OCI-M1 (cell line): ENCODE measurements around the gene SNRNP48.

Experiments used
- DNase-seq: peaks from one replicate; lab custom pipeline; 2025; lab: John Stamatoyannopoulos, UW

The SNRNP48 gene, protein sequence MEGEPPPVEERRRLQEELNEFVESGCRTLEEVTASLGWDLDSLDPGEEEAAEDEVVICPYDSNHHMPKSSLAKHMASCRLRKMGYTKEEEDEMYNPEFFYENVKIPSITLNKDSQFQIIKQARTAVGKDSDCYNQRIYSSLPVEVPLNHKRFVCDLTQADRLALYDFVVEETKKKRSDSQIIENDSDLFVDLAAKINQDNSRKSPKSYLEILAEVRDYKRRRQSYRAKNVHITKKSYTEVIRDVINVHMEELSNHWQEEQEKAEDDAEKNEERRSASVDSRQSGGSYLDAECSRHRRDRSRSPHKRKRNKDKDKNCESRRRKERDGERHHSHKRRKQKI

DNA sequence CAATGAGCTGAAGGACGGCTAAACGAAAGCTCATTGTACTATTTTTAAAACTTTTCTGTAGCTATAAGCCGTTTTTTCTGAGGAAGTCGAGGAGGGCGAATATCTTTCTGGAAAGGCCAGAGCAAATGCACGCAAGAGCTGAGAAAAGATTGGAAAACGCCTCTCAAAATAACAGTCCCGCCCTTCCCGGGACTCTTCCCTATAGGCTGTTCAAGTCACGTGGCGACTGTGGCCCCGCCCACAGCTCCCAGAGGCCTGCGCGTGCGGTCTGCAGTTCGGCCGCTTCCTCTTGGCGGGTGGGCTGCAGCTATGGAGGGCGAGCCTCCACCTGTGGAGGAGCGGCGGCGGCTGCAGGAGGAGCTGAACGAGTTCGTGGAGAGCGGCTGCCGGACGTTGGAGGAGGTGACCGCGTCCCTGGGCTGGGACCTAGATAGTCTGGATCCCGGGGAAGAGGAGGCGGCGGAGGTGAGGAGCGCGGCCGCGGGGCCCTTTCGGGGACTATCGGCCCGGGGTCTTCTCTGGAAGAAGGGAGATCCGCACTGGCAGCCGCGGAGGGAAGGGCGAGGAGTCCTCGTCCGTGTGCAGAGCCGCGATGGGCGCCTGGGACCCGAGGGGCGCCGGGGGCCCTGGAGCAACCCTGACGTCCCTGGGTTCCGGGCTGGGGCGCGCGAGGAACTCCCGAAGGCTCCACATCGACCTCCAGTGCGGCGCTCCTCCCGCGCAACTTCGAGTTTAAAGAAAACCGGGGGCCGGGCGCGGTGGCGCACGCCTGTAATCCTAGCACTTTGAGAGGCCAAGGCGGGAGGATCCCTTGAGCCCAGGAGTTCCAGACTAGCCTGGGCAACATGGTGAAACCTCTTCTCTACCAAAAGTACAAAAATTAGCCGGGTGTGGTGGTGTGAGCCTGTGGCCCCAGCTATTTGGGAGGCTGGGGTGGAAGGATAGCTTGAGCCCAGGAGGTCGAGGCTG is at the start of gene SNRNP48:
TSS of gene SNRNP48 (plus strand) at position 250 of the 969 bp plus-strand sequence. CDS start at position 310, 60 bp downstream.
- peak; percentile 99 for DNase-seq

DNA sequence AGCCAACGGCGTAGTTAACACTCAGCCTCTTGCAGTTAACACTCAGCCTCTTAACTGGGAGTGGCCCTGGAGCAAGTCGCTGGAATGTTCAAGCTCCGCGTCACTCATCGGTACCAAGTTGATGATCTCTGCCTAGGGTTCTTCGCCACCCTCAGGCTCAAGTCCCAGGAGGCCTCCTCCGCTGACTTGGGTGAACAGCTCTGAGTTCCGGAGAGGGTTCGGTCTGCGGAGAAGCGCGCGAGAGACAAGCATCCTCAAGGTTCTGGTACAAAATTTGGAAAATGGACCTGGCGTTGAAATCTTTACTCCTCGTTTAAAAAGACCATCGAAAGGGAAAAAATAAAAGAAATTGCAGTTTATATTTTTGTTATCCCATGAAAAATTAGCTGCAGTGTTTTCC is 49.4 kb upstream of the SNRNP48 start:
- no peak for DNase-seq

DNA sequence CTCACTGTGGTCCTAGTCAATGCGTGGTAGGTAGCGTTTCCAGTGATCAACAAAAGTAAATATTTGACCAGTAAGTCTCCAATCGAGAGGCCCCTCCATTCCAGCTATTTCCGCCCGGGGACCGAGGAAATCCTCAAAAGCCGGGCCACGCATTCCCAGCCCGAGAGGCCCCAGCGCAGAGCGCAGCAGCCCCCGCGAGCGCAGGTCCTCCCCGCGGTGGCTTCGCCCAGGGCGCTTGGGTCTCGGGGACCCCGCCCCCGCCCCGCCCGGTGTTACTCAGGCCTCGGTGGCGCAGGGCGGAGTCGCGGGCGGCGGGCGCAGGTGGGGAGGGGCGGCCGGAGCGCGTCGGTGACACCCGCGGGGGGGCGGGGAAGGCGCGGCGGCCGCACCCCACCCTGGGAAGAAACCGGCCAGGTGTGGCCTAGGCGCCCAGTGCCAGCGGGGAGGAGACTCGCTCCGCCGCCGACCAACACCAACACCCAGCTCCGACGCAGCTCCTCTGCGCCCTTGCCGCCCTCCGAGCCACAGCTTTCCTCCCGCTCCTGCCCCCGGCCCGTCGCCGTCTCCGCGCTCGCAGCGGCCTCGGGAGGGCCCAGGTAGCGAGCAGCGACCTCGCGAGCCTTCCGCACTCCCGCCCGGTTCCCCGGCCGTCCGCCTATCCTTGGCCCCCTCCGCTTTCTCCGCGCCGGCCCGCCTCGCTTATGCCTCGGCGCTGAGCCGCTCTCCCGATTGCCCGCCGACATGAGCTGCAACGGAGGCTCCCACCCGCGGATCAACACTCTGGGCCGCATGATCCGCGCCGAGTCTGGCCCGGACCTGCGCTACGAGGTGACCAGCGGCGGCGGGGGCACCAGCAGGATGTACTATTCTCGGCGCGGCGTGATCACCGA is 48.6 kb upstream of the SNRNP48 start, which contains the start of gene DSP:
TSS of gene DSP (plus strand) at position 497 of the 890 bp plus-strand sequence. CDS start at position 742, 245 bp downstream.
- DNase-seq = no peak

DNA sequence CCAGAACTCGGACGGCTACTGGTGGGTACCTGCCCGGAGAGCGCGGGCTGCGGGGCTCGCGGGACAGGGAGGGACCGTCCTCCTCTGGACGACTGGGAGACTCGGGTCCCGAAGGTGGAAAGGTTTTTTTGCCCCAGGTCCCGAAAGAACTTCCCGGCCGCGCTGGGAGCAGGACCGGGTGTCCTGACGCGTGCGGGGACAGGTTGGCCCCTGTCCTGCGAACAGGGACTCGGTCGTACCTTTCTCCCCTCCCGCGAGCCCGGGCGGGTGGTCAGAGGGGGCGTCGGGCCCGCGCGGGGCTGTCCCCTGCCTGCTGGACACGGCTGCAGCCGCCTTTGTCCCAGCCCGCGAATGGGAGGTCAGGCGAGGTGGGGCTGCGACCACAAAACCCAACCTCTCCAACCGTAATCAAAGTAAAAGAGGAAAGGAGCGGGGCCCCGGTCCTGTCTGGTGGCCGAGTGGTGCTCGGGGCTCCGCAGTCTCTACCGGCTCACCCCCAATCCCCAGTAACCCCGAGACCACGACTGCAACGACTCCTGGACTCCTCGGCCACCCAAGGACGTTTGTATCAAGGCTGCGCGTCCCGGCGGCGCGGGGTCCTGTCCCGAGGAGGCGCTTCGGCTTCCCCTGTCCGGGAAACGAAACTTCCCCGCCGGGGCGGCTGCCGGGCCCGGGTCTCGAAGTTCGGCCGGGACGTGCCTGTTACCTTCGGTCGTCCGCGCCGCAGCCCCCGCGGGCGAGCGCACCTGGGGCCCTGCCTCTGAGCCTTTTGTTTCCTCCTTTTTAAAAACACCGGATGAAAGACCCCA is 47.7 kb upstream of the SNRNP48 start:
- no peak for DNase-seq

DNA sequence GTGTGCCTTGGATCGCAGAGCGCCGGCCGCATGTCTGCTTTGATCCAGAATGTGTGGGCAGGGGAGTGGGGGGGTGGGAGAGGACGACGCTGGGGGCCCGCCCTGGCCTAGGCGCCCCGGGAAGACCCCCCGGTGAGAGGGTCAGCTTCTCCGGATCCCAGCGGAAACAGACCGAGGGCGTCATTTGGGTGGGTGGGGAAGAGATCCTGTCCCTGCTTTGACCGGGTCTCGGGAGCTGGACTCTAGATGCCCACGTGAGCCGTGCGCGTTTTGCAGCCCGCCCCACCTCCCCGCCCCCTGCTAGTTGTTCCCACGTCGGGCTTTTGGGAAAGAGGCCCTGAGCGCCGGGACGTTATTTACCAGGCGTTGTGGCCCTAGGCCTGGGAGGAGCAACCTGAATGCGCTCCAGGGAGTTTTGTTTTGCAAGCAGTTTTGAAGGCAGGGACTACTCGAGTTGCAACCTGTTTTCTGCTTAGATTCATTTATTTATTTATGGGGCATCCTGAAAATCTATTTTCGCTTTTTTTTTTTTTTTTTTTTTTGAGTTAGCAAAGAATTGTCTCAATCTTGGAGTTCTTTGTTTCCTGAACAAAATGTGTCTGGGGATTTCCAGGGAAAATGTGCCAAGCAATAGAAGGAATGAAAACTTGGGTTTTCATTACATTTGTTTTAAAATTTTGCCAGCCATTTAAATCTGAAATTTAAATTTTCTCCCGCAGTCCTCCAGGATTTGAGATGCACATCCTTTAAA is 46.9 kb upstream of the SNRNP48 start:
- DNase-seq = no peak

DNA sequence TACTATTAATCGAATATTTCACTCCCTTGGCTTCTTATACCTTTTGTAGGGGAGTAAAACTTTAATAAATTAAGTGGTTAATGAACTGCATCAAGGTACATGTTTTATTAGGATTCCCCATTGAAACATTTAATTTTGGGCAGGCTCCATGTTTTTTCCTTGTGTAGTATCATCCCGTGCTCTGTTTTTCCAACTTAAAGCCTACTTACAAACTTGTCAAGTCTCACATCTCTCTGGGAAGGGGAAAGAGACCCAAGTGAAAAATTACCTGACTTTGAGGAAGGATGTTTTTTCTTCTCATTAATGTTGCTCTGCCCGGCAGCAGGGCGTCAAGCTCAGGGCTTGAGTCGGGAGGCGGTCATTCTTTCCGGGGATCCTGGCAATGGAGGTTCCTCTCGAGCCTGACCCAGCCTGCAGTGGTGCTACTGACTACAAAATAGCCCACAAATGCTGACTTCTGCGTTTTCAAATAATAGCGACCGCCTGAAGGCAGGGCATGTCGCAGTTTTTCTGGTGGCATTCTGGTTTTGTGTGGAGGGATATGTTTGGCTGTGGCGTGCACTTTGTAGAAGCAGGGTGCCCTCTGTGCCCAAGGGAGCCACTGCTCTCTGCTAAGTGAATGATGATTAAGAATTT is 46.1 kb upstream of the SNRNP48 start:
- DNase-seq = no peak

DNA sequence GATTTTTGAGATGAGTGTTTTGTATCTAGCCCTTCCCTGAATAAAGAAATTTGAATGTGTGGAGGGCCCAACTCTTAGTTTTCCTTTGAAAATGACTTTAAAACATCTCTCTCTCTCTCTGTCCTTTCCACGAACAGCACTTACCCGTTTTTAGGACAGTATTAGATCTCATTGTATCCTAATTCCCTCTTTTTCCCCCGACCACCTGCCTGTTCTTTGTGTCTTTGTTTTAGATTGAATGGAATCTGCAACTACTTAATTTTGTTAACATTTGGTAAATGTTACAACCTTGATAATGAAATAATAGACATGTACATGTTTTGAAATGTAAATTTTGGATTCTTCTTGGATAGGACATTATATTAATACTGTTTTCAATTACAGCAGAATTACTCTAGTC is 45.4 kb upstream of the SNRNP48 start:
- no peak for DNase-seq

DNA sequence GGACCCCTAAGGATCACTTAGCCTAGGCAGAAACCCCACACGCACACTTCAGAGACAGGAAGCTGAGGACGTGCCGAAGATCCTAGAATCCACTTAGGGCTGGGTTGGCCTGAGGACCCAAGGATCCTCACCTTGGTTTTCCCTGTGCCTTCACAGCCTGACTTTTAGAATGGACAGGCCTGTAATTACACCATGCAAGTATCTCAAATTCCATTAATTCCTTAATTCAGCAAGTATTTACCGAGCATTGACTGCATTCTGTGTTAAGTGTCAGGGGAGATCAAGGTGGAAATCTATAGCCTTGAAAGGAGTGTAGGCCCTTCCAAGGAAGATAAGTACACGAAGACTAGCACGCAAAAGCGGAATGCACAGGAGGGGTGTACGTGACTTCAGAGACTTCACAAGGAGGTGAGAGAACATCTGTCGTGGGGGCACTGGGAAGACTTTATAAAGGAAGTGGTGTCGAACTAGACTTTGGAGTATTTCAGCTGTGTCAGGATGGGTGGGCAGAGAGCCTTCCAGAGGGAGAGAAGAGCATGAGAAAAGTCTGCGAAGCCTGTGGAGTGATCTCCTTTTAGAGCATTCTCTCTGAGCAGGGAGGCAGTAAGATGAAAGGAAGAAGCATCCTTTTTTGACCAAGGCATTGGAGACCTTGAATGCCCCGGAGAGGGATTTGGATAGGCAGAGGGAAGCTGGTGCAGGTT is 44.5 kb upstream of the SNRNP48 start:
- no peak for DNase-seq

DNA sequence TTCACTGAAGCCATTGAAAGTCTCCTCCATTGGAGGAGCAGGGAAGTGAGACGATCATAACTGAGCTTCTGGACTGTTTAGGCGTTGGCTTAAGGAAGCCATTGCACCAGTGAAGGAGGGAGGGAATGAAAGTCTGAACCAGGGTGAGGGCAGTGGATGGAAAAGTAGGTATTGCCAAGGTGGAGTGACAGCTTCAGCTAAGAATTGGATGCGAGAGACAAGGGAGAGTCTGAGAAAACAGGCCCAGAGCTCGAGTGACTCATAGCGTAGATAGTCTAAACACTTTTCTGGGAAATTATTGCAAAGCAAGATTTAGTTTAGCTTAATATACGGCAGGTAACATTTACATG is 44.0 kb upstream of the SNRNP48 start:
- DNase-seq = no peak

DNA sequence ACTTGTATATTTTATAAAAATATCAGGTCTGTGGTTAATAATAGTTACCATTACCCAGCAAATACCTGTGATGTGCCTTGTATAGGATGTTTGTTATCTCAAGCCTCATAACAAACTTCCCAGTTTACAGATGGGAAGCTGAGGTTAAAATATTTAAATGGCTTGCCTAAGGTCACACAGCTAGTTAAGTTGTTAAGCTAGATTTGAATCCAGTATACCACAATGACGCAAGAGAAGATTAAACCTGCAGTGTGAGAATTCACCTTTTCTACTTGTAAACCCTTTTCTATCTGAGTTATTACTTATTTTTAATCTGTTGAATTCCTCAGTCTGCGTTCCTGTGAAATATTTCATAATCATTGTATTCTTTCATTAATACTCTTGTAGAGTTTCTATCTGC is 43.6 kb upstream of the SNRNP48 start:
- DNase-seq = no peak

DNA sequence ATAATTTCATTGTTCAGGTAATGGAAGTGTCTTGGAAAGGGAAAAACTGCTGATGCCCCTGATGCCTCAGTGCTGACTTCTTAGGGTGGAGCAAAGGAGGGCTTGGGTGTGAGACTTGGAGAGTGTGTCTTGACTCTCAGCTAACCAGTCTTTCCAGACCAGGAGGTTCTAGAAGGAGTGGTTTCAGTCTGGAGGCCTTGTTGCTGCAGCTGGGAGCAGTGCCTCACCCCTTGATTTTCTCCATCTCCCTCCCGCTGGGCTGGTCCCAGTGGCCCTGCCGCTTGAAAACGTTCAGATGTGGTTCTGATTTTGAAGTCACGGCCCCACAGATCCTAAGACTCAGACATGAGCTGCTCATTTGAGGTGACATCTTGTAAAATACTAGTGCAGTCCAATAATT is 43.1 kb upstream of the SNRNP48 start:
- no peak for DNase-seq

DNA sequence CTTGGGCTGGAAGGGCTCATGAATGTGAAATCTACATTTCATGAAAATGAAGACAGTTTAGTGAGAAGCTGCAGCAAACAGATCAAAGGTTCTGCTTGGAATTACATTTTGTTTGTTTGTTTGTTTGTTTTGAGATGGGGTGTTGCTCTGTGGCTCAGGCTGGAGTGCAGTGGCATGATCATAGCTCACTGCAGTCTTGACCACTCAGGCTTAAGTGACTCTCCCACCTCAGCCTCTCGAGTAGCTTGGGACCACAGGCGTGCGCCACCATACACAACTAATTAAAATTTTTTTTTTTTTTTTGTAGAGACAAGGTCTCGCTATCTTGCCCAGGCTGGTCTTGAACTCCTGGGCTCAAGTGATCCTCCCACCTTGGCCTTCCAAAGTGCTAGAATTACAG is 42.7 kb upstream of the SNRNP48 start:
- DNase-seq = no peak

DNA sequence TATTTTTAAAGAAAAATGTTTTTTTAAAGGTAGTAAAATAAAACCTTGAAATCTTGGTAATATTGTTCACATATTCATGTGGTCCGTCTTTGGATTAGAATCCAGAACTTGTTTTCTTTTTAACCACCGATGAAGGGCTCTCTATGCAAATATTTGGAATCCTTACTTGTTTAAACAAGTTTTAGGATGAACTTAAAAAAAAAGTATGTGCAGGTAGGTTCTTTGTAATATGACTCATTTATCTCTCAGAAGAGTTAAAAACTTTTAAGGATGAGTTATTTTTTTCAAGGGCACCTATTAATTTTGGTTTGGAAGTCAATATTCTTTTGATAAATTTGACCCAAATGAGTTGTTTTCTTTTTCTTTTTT is 39.6 kb upstream of the SNRNP48 start:
- no peak for DNase-seq

DNA sequence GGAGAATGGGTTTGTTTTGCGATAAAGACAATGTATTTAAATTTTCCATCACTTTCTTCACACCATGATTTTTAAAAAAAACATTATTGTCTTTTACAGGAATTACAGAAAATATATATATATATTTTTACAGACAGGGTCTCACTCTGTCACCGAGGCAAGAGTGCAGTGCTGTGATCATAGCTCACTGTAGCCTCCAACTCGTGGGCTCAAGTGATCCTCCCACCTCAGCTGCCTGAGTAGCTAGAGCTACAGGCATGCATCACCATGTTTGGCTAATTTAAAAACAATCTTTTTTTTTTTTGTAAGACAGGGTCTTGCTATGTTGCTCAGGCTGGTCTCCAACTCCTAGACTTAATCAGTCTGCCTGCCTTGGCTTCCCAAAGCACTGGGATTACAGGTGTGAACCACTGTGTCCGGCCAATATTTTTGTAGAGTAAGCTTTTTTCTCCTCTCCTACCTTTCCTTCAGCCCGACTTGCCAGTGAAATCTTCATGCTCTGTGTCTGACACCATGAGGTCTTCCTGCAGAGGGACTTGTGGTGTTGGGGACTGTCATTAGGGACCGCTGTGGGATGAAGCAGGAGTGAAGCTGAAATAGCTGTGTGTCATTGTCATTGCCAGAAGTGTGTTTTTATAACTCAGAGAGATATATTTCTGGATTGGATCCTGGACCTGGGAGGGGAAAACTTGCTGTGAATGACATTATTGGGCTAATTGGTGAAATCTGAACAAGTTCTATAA is 35.3 kb upstream of the SNRNP48 start:
- DNase-seq = no peak

DNA sequence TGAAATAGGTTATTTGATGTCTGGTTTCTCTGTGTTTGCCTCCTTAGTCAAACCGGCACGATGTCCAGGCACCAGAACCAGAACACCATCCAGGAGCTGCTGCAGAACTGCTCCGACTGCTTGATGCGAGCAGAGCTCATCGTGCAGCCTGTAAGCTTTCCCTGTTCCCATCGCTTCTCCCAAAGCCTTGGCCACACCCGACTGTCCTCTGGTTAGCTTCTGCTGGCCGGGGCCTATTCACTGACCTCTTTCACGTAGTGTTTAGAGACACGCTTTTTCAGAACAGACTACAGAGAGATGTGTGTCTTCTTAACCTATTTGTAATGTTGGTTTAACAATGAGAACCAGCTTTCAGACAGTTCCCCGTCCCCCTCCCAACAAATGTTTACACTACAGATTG is 34.3 kb upstream of the SNRNP48 start:
- no peak for DNase-seq

DNA sequence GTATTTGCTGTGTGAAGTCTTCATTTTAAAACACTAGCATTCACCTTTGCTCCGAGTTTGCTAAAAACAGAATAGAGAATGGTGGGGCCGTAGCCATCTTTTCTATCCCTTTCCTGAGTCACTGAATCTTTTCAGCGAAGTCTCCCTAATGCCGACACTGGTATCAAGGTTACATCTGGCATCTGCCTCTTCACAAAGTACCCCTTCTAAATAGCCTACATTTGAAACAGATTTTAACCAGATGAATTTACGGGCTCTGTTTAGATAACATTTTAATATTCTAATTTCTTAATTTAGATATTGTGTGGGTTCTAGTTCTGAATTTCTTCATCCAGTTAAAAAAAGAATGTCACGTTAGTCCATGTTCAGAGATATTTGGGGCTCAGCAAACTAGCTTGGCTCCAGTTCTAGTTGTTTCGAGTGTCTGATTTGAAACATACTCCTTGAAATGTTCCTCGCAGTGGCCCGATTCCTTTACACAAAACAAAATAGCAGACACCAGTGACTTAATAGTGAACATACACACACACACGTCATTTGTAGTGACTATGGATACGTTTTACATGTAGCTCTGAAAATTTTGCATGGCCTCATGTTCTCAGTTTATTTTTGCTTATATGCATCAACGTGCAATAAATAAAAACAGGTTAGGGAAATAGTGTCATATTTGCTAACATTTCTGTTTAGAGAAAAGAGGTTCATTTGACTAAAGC is 33.4 kb upstream of the SNRNP48 start:
- DNase-seq = no peak

DNA sequence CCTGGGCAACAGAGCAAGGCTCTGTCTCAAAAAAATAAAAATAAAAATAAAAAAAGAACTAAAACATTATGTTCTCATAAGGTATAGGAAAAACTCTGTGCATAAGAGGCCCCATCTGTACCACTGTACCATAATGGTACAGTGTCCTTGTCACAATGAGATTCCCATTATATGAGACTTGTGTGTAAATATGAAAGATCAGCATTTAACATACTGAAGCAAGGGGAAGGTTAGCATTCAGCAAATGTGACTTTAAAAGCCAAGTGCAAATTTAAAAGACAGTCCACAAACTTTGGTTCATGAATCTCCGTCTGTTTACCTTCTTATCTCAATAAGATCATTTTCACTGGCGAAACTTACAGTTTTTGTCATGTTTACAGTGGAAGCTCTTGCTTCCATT is 32.3 kb upstream of the SNRNP48 start:
- no peak for DNase-seq

DNA sequence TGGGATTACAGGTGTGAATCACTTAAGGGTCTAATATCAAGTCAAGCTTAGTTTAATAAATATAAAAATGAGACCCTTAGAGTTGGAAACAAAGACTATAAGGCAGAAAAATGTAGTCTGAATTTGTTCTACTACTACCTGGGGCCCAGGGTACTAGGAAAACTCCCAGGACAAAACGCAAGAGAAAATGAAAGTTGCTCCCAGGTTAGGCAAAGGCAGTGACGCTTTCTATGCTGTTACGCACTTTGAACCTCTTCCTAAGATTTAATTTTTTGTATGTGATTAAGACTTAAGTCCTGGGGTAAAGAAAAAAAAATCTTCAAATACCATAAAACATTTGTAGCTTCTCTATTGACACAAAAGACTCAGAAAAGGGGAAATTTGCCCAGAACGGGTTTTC is 31.2 kb upstream of the SNRNP48 start:
- no peak for DNase-seq
